DMS53 (cell line): ENCODE results near the gene DAPK3.
"Not testable (repeated sequence)": the region's sequence is repeated elsewhere in the genome, so short reads cannot be mapped to it uniquely, and the experiment has no call there.

Experiments
- DNase-seq: peaks from one replicate; lab custom pipeline; 2025; lab: John Stamatoyannopoulos, UW

The DAPK3 gene

GRCh38 chr19:3954107-3954506 is 16.8 kb downstream of the DAPK3 start:
- no peak for DNase-seq

- DNase-seq, result not testable (repeated sequence)
Measured at GRCh38 chr19:3952755-3953276, 18.1 kb downstream of the DAPK3 start.

GRCh38 chr19:3950871-3951861 is 19.7 kb downstream of the DAPK3 start:
- peak; percentile 16 for DNase-seq

GRCh38 chr19:3949997-3950859 is 20.7 kb downstream of the DAPK3 start:
- DNase-seq, result no peak

GRCh38 chr19:3949294-3949693 is 21.6 kb downstream of the DAPK3 start:
- no peak for DNase-seq

GRCh38 chr19:3947316-3947933 is 23.5 kb downstream of the DAPK3 start:
- not testable (repeated sequence) for DNase-seq

GRCh38 chr19:3945838-3946237 is 25.1 kb downstream of the DAPK3 start:
- no peak for DNase-seq

GRCh38 chr19:3944018-3944721 is 26.7 kb downstream of the DAPK3 start:
- no peak for DNase-seq

- DNase-seq, result no peak
Measured at GRCh38 chr19:3942790-3943409, 28.0 kb downstream of the DAPK3 start.

- DNase-seq, result not testable (repeated sequence)
Measured at GRCh38 chr19:3938300-3938950, 32.5 kb downstream of the DAPK3 start.

- DNase-seq, result no peak
Measured at GRCh38 chr19:3936506-3937442, 34.1 kb downstream of the DAPK3 start.

- DNase-seq, result no peak
Measured at GRCh38 chr19:3932931-3933810, 37.7 kb downstream of the DAPK3 start, which contains the start of gene NMRK2. TSS of gene NMRK2 (plus strand) at chr19:3933069. CDS start at chr19:3933672, 603 bp downstream.

GRCh38 chr19:3931041-3931440 is 39.9 kb downstream of the DAPK3 start:
- no peak for DNase-seq

GRCh38 chr19:3923912-3924311 is 47.0 kb downstream of the DAPK3 start:
- no peak for DNase-seq

- DNase-seq, result no peak
Measured at GRCh38 chr19:3923096-3923758, 47.7 kb downstream of the DAPK3 start.

- no peak for DNase-seq
Measured at GRCh38 chr19:3919793-3920192, 51.1 kb downstream of the DAPK3 start.

- no peak for DNase-seq
Measured at GRCh38 chr19:3916033-3916432, 54.9 kb downstream of the DAPK3 start.

GRCh38 chr19:3914199-3914598 is 56.7 kb downstream of the DAPK3 start:
- no peak for DNase-seq
